K562 (cell line): ENCODE results near the gene PIK3C2B. TPM values are rescaled to one million over a fixed set of nuclear protein-coding genes. Genes with fewer than 3 reads are reported as not detected.

Source experiments
- BDP1 ChIP-seq: IDR thresholded peaks from 3 replicates; pipeline ENCODE4 v1.6.1; 2011; ENCODE audit not compliant: insufficient read length, insufficient read depth
- ELF1 ChIP-seq: fragments of 200-800 bp; sonication (Bioruptor generic); IDR thresholded peaks from 2 replicates; pipeline ENCODE4 v1.6.1; 2016; ENCODE audit warnings: missing genetic modification characterization, missing compliant biosample characterization
- ESRRA ChIP-seq: fragments of 450-650 bp; IDR thresholded peaks from 2 replicates; pipeline ENCODE4 v1.6.1; 2014; ENCODE audit warnings: low read depth, mild to moderate bottlenecking, moderate library complexity, borderline replicate concordance
- HMG20A ChIP-seq: fragments of 450-650 bp; formaldehyde crosslinking; conservative IDR thresholded peaks from 2 replicates; pipeline ENCODE4 v1.4.0; 2020; ENCODE audit warnings: mild to moderate bottlenecking, mixed read lengths
- IRF1 ChIP-seq: sonication (generic); formaldehyde crosslinking; IDR thresholded peaks from 2 replicates; pipeline ENCODE4 v1.8.0; 2022; ENCODE audit warnings: missing genetic modification reagents, mild to moderate bottlenecking, borderline replicate concordance
- JUND ChIP-seq, 2 experiments: IDR thresholded peaks; 2 replicates in 1 of 2; 3 replicates in 1 of 2; pipeline ENCODE4 v1.6.1; 2011; ENCODE audit warnings: borderline replicate concordance in 2 of 2, low read depth in 2 of 2, low read length in 2 of 2, improper control_type of control experiment in 1 of 2, missing biosample characterization in 1 of 2, missing genetic modification characterization in 1 of 2, missing genetic modification reagents in 1 of 2
- KLF16 ChIP-seq: IDR thresholded peaks from 2 replicates; pipeline ENCODE4 v1.6.1; 2016; ENCODE audit warnings: antibody characterized with exemption
- MECOM ChIP-seq: fragments of 250-450 bp; sonication (Bioruptor Pico); IDR thresholded peaks from 2 replicates; pipeline ENCODE4 v1.8.0; 2022; ENCODE audit warnings: inconsistent platforms
- MTA3 ChIP-seq: fragments of 450-650 bp; formaldehyde crosslinking; IDR thresholded peaks from 2 replicates; pipeline ENCODE4 v1.6.1; 2017; ENCODE audit warnings: mild to moderate bottlenecking, borderline replicate concordance
- NR1H2 ChIP-seq: sonication (generic); formaldehyde crosslinking; IDR thresholded peaks from 2 replicates; pipeline ENCODE4 v1.4.0; 2020; ENCODE audit warnings: mild to moderate bottlenecking, missing genetic modification reagents
- SNIP1 ChIP-seq: fragments of 450-650 bp; IDR thresholded peaks from 2 replicates; pipeline ENCODE4 v1.7.1; 2017; ENCODE audit warnings: low read depth, mild to moderate bottlenecking
- SP2 ChIP-seq: IDR thresholded peaks from 2 replicates; pipeline ENCODE4 v1.6.1; 2011; ENCODE audit warnings: mild to moderate bottlenecking, low read depth, low read length, moderate library complexity; ENCODE audit not compliant: poor library complexity, severe bottlenecking; ENCODE audit errors: extremely low read depth
- SRF ChIP-seq, 2 experiments: fragments of 250-450, 450-650 bp in 1 of 2; sonication (Bioruptor Pico) in 1 of 2; sonication (generic) in 1 of 2; formaldehyde crosslinking; IDR thresholded peaks; 2 replicates each; pipeline versions ENCODE4 v1.5.0 to v1.5.1; 2020 to 2022; ENCODE audit warnings: mild to moderate bottlenecking in 1 of 2, missing genetic modification reagents in 1 of 2
- SRSF7 ChIP-seq: fragments of 200-400 bp; formaldehyde crosslinking; optimal IDR thresholded peaks from 2 replicates; pipeline ENCODE3; 2017; ENCODE audit warnings: mild to moderate bottlenecking, low read depth, low read length
- SRSF9 ChIP-seq: fragments of 200-400 bp; formaldehyde crosslinking; IDR thresholded peaks from 2 replicates; pipeline ENCODE4 v1.6.1; 2017; ENCODE audit warnings: low read depth, low read length, borderline replicate concordance
- TEAD4 ChIP-seq, 2 experiments: sonication (generic) in 1 of 2; formaldehyde crosslinking in 1 of 2; IDR thresholded peaks; 2 replicates each; pipeline versions ENCODE4 v1.6.1 to v1.8.0; 2012 to 2022; ENCODE audit warnings: borderline replicate concordance in 1 of 2, inconsistent platforms in 1 of 2, low read length in 1 of 2, mild to moderate bottlenecking in 1 of 2, missing genetic modification reagents in 1 of 2
- U2AF2 ChIP-seq: fragments of 200-400 bp; formaldehyde crosslinking; optimal IDR thresholded peaks from 2 replicates; pipeline ENCODE3; 2017; ENCODE audit warnings: low read depth, mild to moderate bottlenecking, low read length
- UBTF ChIP-seq, 2 experiments: IDR thresholded peaks; 2 replicates each; pipeline ENCODE4 v1.6.1; 2012; ENCODE audit warnings: improper control_type of control experiment in 2 of 2, low read depth in 2 of 2, low read length in 2 of 2, borderline replicate concordance in 1 of 2
- ZNF121 ChIP-seq: sonication (generic); formaldehyde crosslinking; conservative IDR thresholded peaks from 2 replicates; pipeline ENCODE4 v1.8.0; 2022; ENCODE audit warnings: missing genetic modification reagents
- ZNF143 ChIP-seq: sonication (generic); formaldehyde crosslinking; IDR thresholded peaks from 2 replicates; pipeline ENCODE4 v1.9.0; 2022; ENCODE audit warnings: mild to moderate bottlenecking, missing genetic modification reagents
- ZNF253 ChIP-seq: fragments of 250-450 bp; sonication (Bioruptor Pico); conservative IDR thresholded peaks from 2 replicates; pipeline ENCODE4 v1.6.1; 2021; ENCODE audit warnings: mild to moderate bottlenecking
- ZNF384 ChIP-seq: IDR thresholded peaks from 2 replicates; pipeline ENCODE4 v1.6.1; 2012; ENCODE audit warnings: low read depth, low read length, improper control_type of control experiment
- ZNF696 ChIP-seq: fragments of 250-450 bp; sonication (Bioruptor Pico); conservative IDR thresholded peaks from 2 replicates; pipeline ENCODE4 v1.4.0; 2020; ENCODE audit warnings: mild to moderate bottlenecking, moderate library complexity
- ZNF766 ChIP-seq: fragments of 200-800 bp; sonication (Bioruptor generic); conservative IDR thresholded peaks from 2 replicates; pipeline ENCODE4 v1.6.1; 2016; ENCODE audit warnings: missing genetic modification characterization, missing compliant biosample characterization
- polyA plus RNA-seq, 8 experiments: library from polyadenylated mRNA; depleted of rRNA in 4 of 8; stranded (reverse) in 5 of 8; unstranded in 3 of 8; fragments of >200 nt; fragmentation: Nextera tagmentation in 2 of 8; fragmentation: Illumina TruSeq in 1 of 8; extraction: Ambion mirVana in 2 of 8; extraction: Trizol in 1 of 8; gene quantifications; 2 replicates each; pipeline versions ENCODE4 v1.2.1 to v1.2.3, GENCODE V29; 2011 to 2014; ENCODE audit warnings: inconsistent platforms in 1 of 8, missing spikeins in 1 of 8
- total RNA-seq, 7 experiments: library from RNA; depleted of rRNA in 6 of 7; stranded (reverse); fragments of >200 nt in 6 of 7; fragmentation: Illumina TruSeq in 2 of 7; extraction: Trizol in 2 of 7; gene quantifications; 2 replicates each; pipeline versions ENCODE4 v1.2.1 to v1.2.3, GENCODE V29; 2011 to 2021; ENCODE audit warnings: low replicate concordance in 1 of 7

PIK3C2B gene
- total and polyA plus RNA-seq, 9 of the 15 experiments (the other 6 are each of a cell fraction or from before 2014, with no cell fraction given): 0.10 to 2.9 (median 0.72) TPM

GRCh38 chr1:204507317-204508105 lies 12.9 kb upstream of the PIK3C2B start (continued):
- TF ChIP-seq MTA3 (no peak), SP2 (no peak), UBTF (IDR thresholded peaks at IDR 0.05; ENCODE audit: borderline replicate concordance in 1 of 2, low read depth in 2 of 2, low read length in 2 of 2) (no peak), ELF1 (tag) (no peak), MECOM (CRISPR knock-in tag) (no peak), IRF1 (no peak), SRF (CRISPR knock-in tag; IDR thresholded peaks at IDR 0.05) (no peak), ZNF696 (CRISPR knock-in tag) (no peak), SNIP1 (peak; percentile 40; the same call in 1 of the 2 replicates), ZNF384 (no peak), SRSF9 (no peak), BDP1 (no peak), TEAD4 (IDR thresholded peaks at IDR 0.05; ENCODE audit: low read length) (no peak), TEAD4 (CRISPR knock-in tag; IDR thresholded peaks at IDR 0.05; ENCODE audit: borderline replicate concordance) (no peak), SRSF7 (no peak), ZNF253 (no peak), HMG20A (CRISPR knock-in tag) (peak; percentile 40; the same call in 1 of the 2 replicates), ZNF121 (CRISPR knock-in tag) (no peak), ZNF143 (CRISPR knock-in tag) (no peak), KLF16 (no peak), JUND (IDR thresholded peaks at IDR 0.05; ENCODE audit: borderline replicate concordance, low read depth, low read length) (peak; percentile 67), JUND (tag; IDR thresholded peaks at IDR 0.05; ENCODE audit: borderline replicate concordance, low read depth, low read length) (peak; percentile 23; the same call in 1 of the 3 replicates), U2AF2 (no peak), ESRRA (0 out of 2 replicates have a peak, but pooled peaks have one; percentile 30), ZNF766 (CRISPR knock-in tag) (no peak; the same call in 1 of the 2 replicates), NR1H2 (CRISPR knock-in tag) (no peak)
